HepG2 (cell line): ENCODE measurements around the gene SLC35B2. TPM values are rescaled to one million over a fixed set of nuclear protein-coding genes. Genes with fewer than 3 reads are reported as not detected.

Source experiments
- HMG20A ChIP-seq: IDR thresholded peaks from 2 replicates; pipeline ENCODE4 v1.6.1; 2016; ENCODE audit warnings: borderline replicate concordance
- HNRNPUL1 ChIP-seq: fragments of 200-400 bp; formaldehyde crosslinking; IDR thresholded peaks from 2 replicates; pipeline ENCODE4 v1.6.1; 2017; ENCODE audit warnings: low read depth, mild to moderate bottlenecking, low read length, moderate library complexity
- JUN ChIP-seq: sonication (generic); formaldehyde crosslinking; IDR thresholded peaks from 2 replicates; pipeline ENCODE4 v1.4.0; 2020; ENCODE audit warnings: mild to moderate bottlenecking, missing genetic modification reagents
- NKX3-1 ChIP-seq: sonication (generic); formaldehyde crosslinking; IDR thresholded peaks from 2 replicates; pipeline ENCODE4 v1.5.0; 2020; ENCODE audit warnings: missing genetic modification reagents
- RBM39 ChIP-seq: fragments of 200-400 bp; formaldehyde crosslinking; IDR thresholded peaks from one replicate; pipeline ENCODE4 v1.6.1; 2018; ENCODE audit warnings: antibody characterized with exemption, mild to moderate bottlenecking, low read depth, low read length; ENCODE audit not compliant: poor library complexity, severe bottlenecking
- SP2 ChIP-seq: sonication (generic); formaldehyde crosslinking; IDR thresholded peaks from 2 replicates; pipeline ENCODE4 v1.5.1; 2020; ENCODE audit warnings: mild to moderate bottlenecking, missing genetic modification reagents
- ZNF136 ChIP-seq: sonication (generic); formaldehyde crosslinking; IDR thresholded peaks from 2 replicates; pipeline ENCODE4 v1.8.1; 2022; ENCODE audit warnings: low read depth, mild to moderate bottlenecking, moderate library complexity, missing genetic modification reagents
- ZNF143 ChIP-seq: sonication (generic); formaldehyde crosslinking; IDR thresholded peaks from 2 replicates; pipeline ENCODE4 v1.4.0; 2020; ENCODE audit warnings: missing genetic modification reagents
- ZNF232 ChIP-seq: sonication (generic); formaldehyde crosslinking; IDR thresholded peaks from 2 replicates; pipeline ENCODE4 v1.4.0; 2020; ENCODE audit warnings: missing genetic modification reagents, borderline replicate concordance
- ZNF335 ChIP-seq: sonication (generic); formaldehyde crosslinking; IDR thresholded peaks from 2 replicates; pipeline ENCODE4 v1.4.0; 2020; ENCODE audit warnings: missing genetic modification reagents
- ZNF512B ChIP-seq: sonication (generic); formaldehyde crosslinking; IDR thresholded peaks from 2 replicates; pipeline ENCODE4 v1.5.1; 2020; ENCODE audit warnings: missing genetic modification reagents, mild to moderate bottlenecking, borderline replicate concordance
- ZNF580 ChIP-seq: IDR thresholded peaks from 2 replicates; pipeline ENCODE4 v1.6.1; 2016; ENCODE audit warnings: low read depth, borderline replicate concordance
- ZNF737 ChIP-seq: sonication (generic); formaldehyde crosslinking; IDR thresholded peaks from 2 replicates; pipeline ENCODE4 v1.5.0; 2020; ENCODE audit warnings: missing genetic modification reagents, mild to moderate bottlenecking, borderline replicate concordance
- ZNF770 ChIP-seq: sonication (generic); formaldehyde crosslinking; IDR thresholded peaks from 2 replicates; pipeline ENCODE4 v1.5.0; 2020; ENCODE audit warnings: mild to moderate bottlenecking, missing genetic modification reagents
- polyA plus RNA-seq, 8 experiments: library from polyadenylated mRNA; depleted of rRNA in 3 of 8; stranded (reverse) in 7 of 8; unstranded in 1 of 8; fragments of >200 nt; fragmentation: Illumina TruSeq in 4 of 8; extraction: Trizol in 4 of 8; gene quantifications; 2 replicates each; pipeline versions ENCODE4 v1.2.1 to v1.2.3, GENCODE V29; 2011 to 2016; ENCODE audit warnings: low read depth in 4 of 8, missing spikeins in 1 of 8, mixed read lengths in 1 of 8; ENCODE audit not compliant: insufficient read depth in 1 of 8
- total RNA-seq, 5 experiments: library from RNA; depleted of rRNA; stranded (reverse); fragments of >200 nt; fragmentation: Illumina TruSeq; extraction: Trizol; gene quantifications; 2 replicates each; pipeline ENCODE4 v1.2.3, GENCODE V29; 2016; ENCODE audit warnings: low read depth in 1 of 5
- TF ChIP-seq, protein P1 (sequence below): sonication (generic); formaldehyde crosslinking; IDR thresholded peaks from 2 replicates; pipeline ENCODE4 v1.9.0; 2021; ENCODE audit warnings: missing genetic modification reagents, borderline replicate concordance
- TF ChIP-seq, protein P2 (sequence below): IDR thresholded peaks from 2 replicates; pipeline ENCODE4 v1.4.0; 2020; ENCODE audit warnings: mild to moderate bottlenecking, missing genetic modification reagents

SLC35B2 gene
- total and polyA plus RNA-seq, 2 of the 13 experiments (the other 11 are each of a cell fraction or from before 2014, with no cell fraction given), result 61.1 to 148 TPM

- TF ChIP-seq HNRNPUL1, result no peak
- 0 out of 2 replicates have a peak, but pooled peaks have one; percentile 18 for TF ChIP-seq HMG20A (CRISPR knock-in tag)
- TF ChIP-seq, protein P1, sequence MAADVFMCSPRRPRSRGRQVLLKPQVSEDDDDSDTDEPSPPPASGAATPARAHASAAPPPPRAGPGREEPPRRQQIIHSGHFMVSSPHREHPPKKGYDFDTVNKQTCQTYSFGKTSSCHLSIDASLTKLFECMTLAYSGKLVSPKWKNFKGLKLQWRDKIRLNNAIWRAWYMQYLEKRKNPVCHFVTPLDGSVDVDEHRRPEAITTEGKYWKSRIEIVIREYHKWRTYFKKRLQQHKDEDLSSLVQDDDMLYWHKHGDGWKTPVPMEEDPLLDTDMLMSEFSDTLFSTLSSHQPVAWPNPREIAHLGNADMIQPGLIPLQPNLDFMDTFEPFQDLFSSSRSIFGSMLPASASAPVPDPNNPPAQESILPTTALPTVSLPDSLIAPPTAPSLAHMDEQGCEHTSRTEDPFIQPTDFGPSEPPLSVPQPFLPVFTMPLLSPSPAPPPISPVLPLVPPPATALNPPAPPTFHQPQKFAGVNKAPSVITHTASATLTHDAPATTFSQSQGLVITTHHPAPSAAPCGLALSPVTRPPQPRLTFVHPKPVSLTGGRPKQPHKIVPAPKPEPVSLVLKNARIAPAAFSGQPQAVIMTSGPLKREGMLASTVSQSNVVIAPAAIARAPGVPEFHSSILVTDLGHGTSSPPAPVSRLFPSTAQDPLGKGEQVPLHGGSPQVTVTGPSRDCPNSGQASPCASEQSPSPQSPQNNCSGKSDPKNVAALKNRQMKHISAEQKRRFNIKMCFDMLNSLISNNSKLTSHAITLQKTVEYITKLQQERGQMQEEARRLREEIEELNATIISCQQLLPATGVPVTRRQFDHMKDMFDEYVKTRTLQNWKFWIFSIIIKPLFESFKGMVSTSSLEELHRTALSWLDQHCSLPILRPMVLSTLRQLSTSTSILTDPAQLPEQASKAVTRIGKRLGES, result peak; percentile 46; the same call in 1 of the 2 replicates
- no peak for TF ChIP-seq ZNF737 (CRISPR knock-in tag)
- no peak for TF ChIP-seq ZNF512B (CRISPR knock-in tag)
- TF ChIP-seq ZNF232 (CRISPR knock-in tag), result peak; percentile 80; the same call in 1 of the 2 replicates
- no peak for TF ChIP-seq JUN (CRISPR knock-in tag)
- TF ChIP-seq ZNF143 (CRISPR knock-in tag), result no peak
- TF ChIP-seq ZNF335 (CRISPR knock-in tag), result peak; percentile 79; the same call in 1 of the 2 replicates
- TF ChIP-seq SP2 (CRISPR knock-in tag), result no peak
- peak; percentile 76; the same call in 1 of the 2 replicates for TF ChIP-seq ZNF136 (CRISPR knock-in tag)
- TF ChIP-seq ZNF770, result no peak; the same call in 1 of the 2 replicates
- TF ChIP-seq ZNF580 (CRISPR knock-in tag), result peak; percentile 60; the same call in 1 of the 2 replicates
- TF ChIP-seq NKX3-1 (CRISPR knock-in tag), result peak; percentile 75
- TF ChIP-seq RBM39, result peak; percentile 59
- TF ChIP-seq, protein P2, sequence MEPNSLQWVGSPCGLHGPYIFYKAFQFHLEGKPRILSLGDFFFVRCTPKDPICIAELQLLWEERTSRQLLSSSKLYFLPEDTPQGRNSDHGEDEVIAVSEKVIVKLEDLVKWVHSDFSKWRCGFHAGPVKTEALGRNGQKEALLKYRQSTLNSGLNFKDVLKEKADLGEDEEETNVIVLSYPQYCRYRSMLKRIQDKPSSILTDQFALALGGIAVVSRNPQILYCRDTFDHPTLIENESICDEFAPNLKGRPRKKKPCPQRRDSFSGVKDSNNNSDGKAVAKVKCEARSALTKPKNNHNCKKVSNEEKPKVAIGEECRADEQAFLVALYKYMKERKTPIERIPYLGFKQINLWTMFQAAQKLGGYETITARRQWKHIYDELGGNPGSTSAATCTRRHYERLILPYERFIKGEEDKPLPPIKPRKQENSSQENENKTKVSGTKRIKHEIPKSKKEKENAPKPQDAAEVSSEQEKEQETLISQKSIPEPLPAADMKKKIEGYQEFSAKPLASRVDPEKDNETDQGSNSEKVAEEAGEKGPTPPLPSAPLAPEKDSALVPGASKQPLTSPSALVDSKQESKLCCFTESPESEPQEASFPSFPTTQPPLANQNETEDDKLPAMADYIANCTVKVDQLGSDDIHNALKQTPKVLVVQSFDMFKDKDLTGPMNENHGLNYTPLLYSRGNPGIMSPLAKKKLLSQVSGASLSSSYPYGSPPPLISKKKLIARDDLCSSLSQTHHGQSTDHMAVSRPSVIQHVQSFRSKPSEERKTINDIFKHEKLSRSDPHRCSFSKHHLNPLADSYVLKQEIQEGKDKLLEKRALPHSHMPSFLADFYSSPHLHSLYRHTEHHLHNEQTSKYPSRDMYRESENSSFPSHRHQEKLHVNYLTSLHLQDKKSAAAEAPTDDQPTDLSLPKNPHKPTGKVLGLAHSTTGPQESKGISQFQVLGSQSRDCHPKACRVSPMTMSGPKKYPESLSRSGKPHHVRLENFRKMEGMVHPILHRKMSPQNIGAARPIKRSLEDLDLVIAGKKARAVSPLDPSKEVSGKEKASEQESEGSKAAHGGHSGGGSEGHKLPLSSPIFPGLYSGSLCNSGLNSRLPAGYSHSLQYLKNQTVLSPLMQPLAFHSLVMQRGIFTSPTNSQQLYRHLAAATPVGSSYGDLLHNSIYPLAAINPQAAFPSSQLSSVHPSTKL (CRISPR knock-in tag), result peak; percentile 48; the same call in 1 of the 2 replicates
Measured at GRCh38 chr6:44219053-44219814, 38.1 kb downstream of the SLC35B2 start (continued).
